Measurements from ENCODE around the gene APOBEC3H. TPM values are rescaled to one million over a fixed set of nuclear protein-coding genes. Genes with fewer than 3 reads are reported as not detected.
A peak's percentile ranks its signal among the peaks of the same experiment; 100 is the strongest.

Gene APOBEC3H
- total and polyA plus RNA-seq, 9 of the 15 experiments (the other 6 are each of a cell fraction or from before 2014, with no cell fraction given), result 0.10 to 0.21 TPM; not detected in 7

GRCh38 chr22:39138357-39138997, 41.4 kb downstream of the APOBEC3H start:
- H3K4me2 ChIP-seq (ENCODE audit: insufficient read depth, low read length), result no peak overlapping the region
- in situ Hi-C loops (cut with MboI), result no loop called here
- CTCF ChIA-PET (ENCODE audit: low intra/inter-chr PET ratio), result no interaction called here
- WGBS (ENCODE audit: insufficient coverage, low coverage, missing lambda C conversion rate), result 43% methylated on average over 4 of the region's 14 CpGs
- no peaks in the 10 kb centered on the region for H3K9me1 ChIP-seq (ENCODE audit: control insufficient read depth, insufficient read depth, low read length)
- intact Hi-C loops (cut with micrococcal nuclease), result no loop called here
- H4K20me1 ChIP-seq (replicated peaks; ENCODE audit: control insufficient read depth, insufficient read depth, low read length), result no peaks in the 10 kb centered on the region
- H3K27me3 ChIP-seq (ENCODE audit: control insufficient read depth in 2 of 2, insufficient read depth in 2 of 2, low read length in 2 of 2), result no peaks in the 10 kb centered on the region
- no peak overlapping the region for H2AFZ ChIP-seq (ENCODE audit: low read depth, low read length)
- peaks cover 0 to 18% of the 10 kb centered on the region in 2 experiments; a peak in 2 of 5 replicates for H3K4me1 ChIP-seq (replicated peaks in 1 of 2; ENCODE audit: control insufficient read depth in 2 of 2, insufficient read depth in 2 of 2, low read length in 2 of 2)
- H3K9me3 ChIP-seq (replicated peaks; ENCODE audit: control insufficient read depth, insufficient read depth, low read depth, low read length), result no peaks in the 10 kb centered on the region
- no peaks in the 10 kb centered on the region for H3K79me2 ChIP-seq (ENCODE audit: control insufficient read depth, insufficient read depth, low read length)
- DNase-seq (ENCODE audit: extremely low read depth in 1 of 4, low spot score in 3 of 4), result no peak
- no peak for FAIRE-seq
- ATAC-seq, result no peak
- H3K27ac ChIP-seq (ENCODE audit: extremely low read depth, low read depth, low read length), result no peak overlapping the region
- no TSS peak for BruUV-seq (replicated peaks)
- no peaks in the 10 kb centered on the region for H3K36me3 ChIP-seq (ENCODE audit: control insufficient read depth, insufficient read depth, low read length)
- H3K9ac ChIP-seq (ENCODE audit: insufficient read depth in 1 of 2, low read depth in 2 of 2, low read length in 2 of 2), result 0 out of 4 replicates have a peak overlapping the region, but pooled peaks of 1 of the 2 experiments have one; percentile 45
- TF ChIP-seq ARID3B (CRISPR knock-in tag; IDR thresholded peaks at IDR 0.05; ENCODE audit: borderline replicate concordance), result no peak
- no peak for TF ChIP-seq ETV5 (CRISPR knock-in tag; IDR thresholded peaks at IDR 0.05; ENCODE audit: low read depth)
- POLR2A ChIA-PET, result no interaction called here
- no peak overlapping the region for H3K4me3 ChIP-seq

- H4K20me1 ChIP-seq (replicated peaks; ENCODE audit: control insufficient read depth, insufficient read depth, low read length), result no peaks in the 10 kb centered on the region
- no TSS peak for BruUV-seq (replicated peaks)
- no peaks in the 10 kb centered on the region for H3K9me3 ChIP-seq (replicated peaks; ENCODE audit: control insufficient read depth, insufficient read depth, low read depth, low read length)
- H3K4me2 ChIP-seq (ENCODE audit: insufficient read depth, low read length), result no peak overlapping the region
- FAIRE-seq, result no peak
- no peak overlapping the region for H3K4me3 ChIP-seq
- H3K4me1 ChIP-seq (replicated peaks in 1 of 2; ENCODE audit: control insufficient read depth in 2 of 2, insufficient read depth in 2 of 2, low read length in 2 of 2), result peaks cover 0 to 17% of the 10 kb centered on the region in 2 experiments; a peak in 3 of 5 replicates
- H3K9ac ChIP-seq (ENCODE audit: insufficient read depth in 1 of 2, low read depth in 2 of 2, low read length in 2 of 2), result no peak overlapping the region
- no peak overlapping the region for H3K27ac ChIP-seq (ENCODE audit: extremely low read depth, low read depth, low read length)
- ChIA-PET CTCF (ENCODE audit: low intra/inter-chr PET ratio) (no interaction called here), POLR2A (interaction anchor here (0.5 kb wide), 1 partner anchor 172 kb away, joined by 3 read pairs; no protein-coding TSS in a partner anchor)
- no peaks in the 10 kb centered on the region; the same call in 2 of the 3 replicates for H3K79me2 ChIP-seq (ENCODE audit: control insufficient read depth, insufficient read depth, low read length)
- H2AFZ ChIP-seq (ENCODE audit: low read depth, low read length), result no peak overlapping the region
- H3K9me1 ChIP-seq (ENCODE audit: control insufficient read depth, insufficient read depth, low read length), result no peaks in the 10 kb centered on the region
- H3K36me3 ChIP-seq (ENCODE audit: control insufficient read depth, insufficient read depth, low read length), result no peaks in the 10 kb centered on the region
- in situ Hi-C loops (cut with MboI), result no loop called here
- no peaks in the 10 kb centered on the region for H3K27me3 ChIP-seq (ENCODE audit: control insufficient read depth in 2 of 2, insufficient read depth in 2 of 2, low read length in 2 of 2)
- 51% methylated on average over 7 of the region's 7 CpGs for WGBS (ENCODE audit: insufficient coverage, low coverage, missing lambda C conversion rate)
- no peak for DNase-seq (ENCODE audit: extremely low read depth in 1 of 4, low spot score in 3 of 4)
- intact Hi-C loops (cut with micrococcal nuclease), result no loop called here
- no peak for ATAC-seq
- TF ChIP-seq ZNF384 (IDR thresholded peaks at IDR 0.05; ENCODE audit: low read depth, low read length) (no peak), PREB (CRISPR knock-in tag; IDR thresholded peaks at IDR 0.05) (no peak), HLTF (IDR thresholded peaks at IDR 0.05) (no peak), BRCA1 (IDR thresholded peaks at IDR 0.05) (no peak), BRCA1 (CRISPR knock-in tag; IDR thresholded peaks at IDR 0.05) (no peak), MYNN (IDR thresholded peaks at IDR 0.05) (no peak), MYNN (CRISPR knock-in tag; IDR thresholded peaks at IDR 0.05) (no peak), CREB1 (IDR thresholded peaks at IDR 0.05) (no peak), CREB1 (CRISPR knock-in tag; IDR thresholded peaks at IDR 0.05) (no peak), MYC (IDR thresholded peaks at IDR 0.05; ENCODE audit: low read depth, low read length) (no peak), MYC (CRISPR knock-in tag; IDR thresholded peaks at IDR 0.05; ENCODE audit: borderline replicate concordance, low read depth) (no peak), SP2 (IDR thresholded peaks at IDR 0.05; ENCODE audit: extremely low read depth, low read depth, low read length, poor library complexity, severe bottlenecking) (no peak), DMBX1 (CRISPR knock-in tag; IDR thresholded peaks at IDR 0.05; ENCODE audit: borderline replicate concordance) (no peak)
Measured at GRCh38 chr22:39139933-39140332, 42.9 kb downstream of the APOBEC3H start.

All from K562 (cell line).